H1 (cell line): ENCODE data around the gene MPP4.

Experiments
- ATF2 ChIP-seq: IDR thresholded peaks from 2 replicates; pipeline ENCODE4 v1.6.1; 2012; ENCODE audit warnings: low read length, inconsistent platforms
- ATF3 ChIP-seq: IDR thresholded peaks from 2 replicates; pipeline ENCODE4 v1.6.1; 2011; ENCODE audit warnings: low read depth, mild to moderate bottlenecking, low read length; ENCODE audit not compliant: insufficient read depth
- CBX5 ChIP-seq: fragments of 300-800, 300-1000 bp; sonication (generic); IDR thresholded peaks from 2 replicates; pipeline ENCODE4 v1.7.1; 2016; ENCODE audit warnings: antibody characterized with exemption, low read length, low read depth
- CEBPB ChIP-seq: IDR thresholded peaks from 2 replicates; pipeline ENCODE4 v1.6.1; 2012; ENCODE audit warnings: low read depth, low read length
- CTCF ChIP-seq, 3 experiments: IDR thresholded peaks; 1 replicate in 2 of 3; 2 replicates in 1 of 3; pipeline versions ENCODE4 v1.5.1 to v1.6.1; 2011; ENCODE audit warnings: low read length in 3 of 3, mild to moderate bottlenecking in 3 of 3, inconsistent platforms in 2 of 3, low read depth in 1 of 3, moderate library complexity in 1 of 3; ENCODE audit not compliant: insufficient read depth in 1 of 3; ENCODE audit errors: control extremely low read depth in 1 of 3
- EP300 ChIP-seq, 2 experiments: IDR thresholded peaks; 1 replicate in 1 of 2; 2 replicates in 1 of 2; pipeline ENCODE4 v1.6.1; 2011 to 2012; ENCODE audit warnings: low read depth in 2 of 2, low read length in 2 of 2, mild to moderate bottlenecking in 2 of 2, borderline replicate concordance in 1 of 2, inconsistent platforms in 1 of 2, moderate library complexity in 1 of 2
- EZH2 ChIP-seq: fragments of 200-600 bp; sonication (generic); IDR thresholded peaks from 2 replicates; pipeline ENCODE4 v1.7.1; 2012; ENCODE audit warnings: low read depth, mild to moderate bottlenecking, moderate library complexity, low read length, inconsistent platforms; ENCODE audit not compliant: severe bottlenecking
- JUN ChIP-seq: IDR thresholded peaks from 2 replicates; pipeline ENCODE4 v1.6.1; 2011; ENCODE audit warnings: low read depth, mild to moderate bottlenecking, improper control_type of control experiment, low read length
- POLR2A ChIP-seq, 2 experiments: IDR thresholded peaks; 1 replicate in 1 of 2; 2 replicates in 1 of 2; pipeline ENCODE4 v1.6.1; 2011; ENCODE audit warnings: low read depth in 2 of 2, low read length in 2 of 2, mild to moderate bottlenecking in 2 of 2; ENCODE audit errors: control extremely low read depth in 1 of 2
- RFX5 ChIP-seq: IDR thresholded peaks from 2 replicates; pipeline ENCODE4 v1.6.1; 2011; ENCODE audit warnings: low read depth, low read length, improper control_type of control experiment, borderline replicate concordance
- RXRA ChIP-seq: IDR thresholded peaks from 2 replicates; pipeline ENCODE4 v1.6.1; 2011; ENCODE audit warnings: low read depth, mild to moderate bottlenecking, low read length, moderate library complexity; ENCODE audit not compliant: insufficient read depth
- TAF1 ChIP-seq: IDR thresholded peaks from 2 replicates; pipeline ENCODE4 v1.6.1; 2011; ENCODE audit warnings: mild to moderate bottlenecking, low read depth, low read length
- TBP ChIP-seq: IDR thresholded peaks from 2 replicates; pipeline ENCODE4 v1.6.1; 2011; ENCODE audit warnings: low read depth, low read length, improper control_type of control experiment
- TCF12 ChIP-seq: IDR thresholded peaks from 2 replicates; pipeline ENCODE4 v1.6.1; 2011; ENCODE audit warnings: low read depth, mild to moderate bottlenecking, low read length

DNA sequence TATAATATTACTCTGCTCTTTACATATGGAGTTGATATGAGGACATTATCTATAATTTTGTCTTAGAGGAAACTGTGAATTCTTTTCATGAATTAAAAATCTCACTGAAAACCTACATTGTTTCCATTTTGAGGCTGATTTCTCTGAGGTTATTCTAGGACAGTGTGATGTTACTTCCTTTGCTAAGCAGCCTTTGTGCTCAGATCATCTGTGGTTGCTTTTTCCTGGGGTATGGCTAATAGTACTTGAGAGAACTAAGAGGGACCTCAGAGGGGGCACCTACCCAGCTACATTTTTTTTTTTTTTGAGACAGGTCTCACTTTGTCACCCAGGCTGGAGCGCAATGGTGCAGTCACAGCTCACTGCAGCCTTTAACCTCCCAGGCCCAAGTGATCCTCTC, 8.7 kb upstream of the MPP4 start:
- TF ChIP-seq JUN: no peak
- no peak for TF ChIP-seq ATF3
- no peak for TF ChIP-seq TCF12
- TF ChIP-seq EP300 (IDR thresholded peaks at IDR 0.05; ENCODE audit: borderline replicate concordance in 1 of 2, low read depth in 2 of 2, low read length in 2 of 2): no peak
- TF ChIP-seq CTCF (IDR thresholded peaks at IDR 0.05; ENCODE audit: control extremely low read depth in 1 of 3, insufficient read depth in 1 of 3, low read depth in 1 of 3, low read length in 3 of 3): no peak
- no peak for TF ChIP-seq RXRA
- TF ChIP-seq RFX5: no peak
- TF ChIP-seq TAF1: no peak
- no peak for TF ChIP-seq ATF2
- TF ChIP-seq CEBPB: no peak
- no peak for TF ChIP-seq CBX5
- no peak for TF ChIP-seq EZH2
- no peak for TF ChIP-seq POLR2A (IDR thresholded peaks at IDR 0.05; ENCODE audit: control extremely low read depth in 1 of 2, low read depth in 2 of 2, low read length in 2 of 2)
- TF ChIP-seq TBP: no peak
